Putamen (tissue), 1 donor: ENCODE results near the gene TBCC.
"Not testable (repeated sequence)": the region's sequence is repeated elsewhere in the genome, so short reads cannot be mapped to it uniquely, and the experiment has no call there.

ENCODE experiments used
- DNase-seq: peaks from one replicate; pipeline ENCODE4 v3.0.0-alpha.2; 2016; ENCODE audit warnings: low spot score

TBCC gene, protein sequence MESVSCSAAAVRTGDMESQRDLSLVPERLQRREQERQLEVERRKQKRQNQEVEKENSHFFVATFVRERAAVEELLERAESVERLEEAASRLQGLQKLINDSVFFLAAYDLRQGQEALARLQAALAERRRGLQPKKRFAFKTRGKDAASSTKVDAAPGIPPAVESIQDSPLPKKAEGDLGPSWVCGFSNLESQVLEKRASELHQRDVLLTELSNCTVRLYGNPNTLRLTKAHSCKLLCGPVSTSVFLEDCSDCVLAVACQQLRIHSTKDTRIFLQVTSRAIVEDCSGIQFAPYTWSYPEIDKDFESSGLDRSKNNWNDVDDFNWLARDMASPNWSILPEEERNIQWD

DNA sequence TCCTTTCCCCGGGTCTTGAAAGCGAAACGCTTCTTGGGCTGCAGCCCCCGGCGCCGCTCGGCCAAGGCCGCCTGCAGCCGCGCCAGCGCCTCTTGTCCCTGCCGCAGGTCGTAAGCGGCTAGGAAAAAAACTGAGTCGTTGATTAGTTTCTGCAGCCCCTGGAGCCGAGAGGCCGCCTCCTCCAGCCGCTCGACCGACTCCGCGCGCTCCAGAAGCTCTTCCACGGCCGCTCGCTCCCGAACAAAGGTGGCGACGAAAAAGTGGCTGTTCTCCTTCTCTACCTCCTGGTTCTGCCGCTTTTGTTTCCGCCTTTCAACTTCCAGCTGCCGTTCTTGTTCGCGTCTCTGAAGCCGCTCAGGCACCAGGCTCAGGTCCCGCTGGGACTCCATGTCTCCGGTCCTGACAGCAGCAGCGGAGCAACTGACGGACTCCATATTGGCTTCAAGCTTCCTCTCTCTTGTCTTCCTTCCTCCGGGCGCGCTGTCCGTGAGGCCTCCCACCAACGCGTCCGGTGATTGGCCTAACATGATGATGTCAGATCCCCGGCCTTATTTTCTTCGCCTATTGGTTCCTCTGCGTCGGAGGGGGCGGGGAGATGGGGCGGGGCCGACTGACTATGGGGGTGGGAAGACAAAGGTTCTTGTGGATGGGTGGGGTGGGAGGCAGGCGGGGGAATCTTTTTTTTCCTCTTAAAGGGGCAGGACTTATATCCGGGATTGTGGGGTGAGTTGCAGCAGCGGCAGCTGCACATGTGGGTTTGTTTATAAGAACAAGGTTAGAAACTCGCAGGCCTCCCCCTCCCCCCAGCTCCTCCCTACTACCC is at the start of gene TBCC:
TBCC (minus strand) TSS at position 464 of the 823 bp plus-strand sequence; CDS start at position 434, 30 bp downstream.
- peak; percentile 100 for DNase-seq

DNA sequence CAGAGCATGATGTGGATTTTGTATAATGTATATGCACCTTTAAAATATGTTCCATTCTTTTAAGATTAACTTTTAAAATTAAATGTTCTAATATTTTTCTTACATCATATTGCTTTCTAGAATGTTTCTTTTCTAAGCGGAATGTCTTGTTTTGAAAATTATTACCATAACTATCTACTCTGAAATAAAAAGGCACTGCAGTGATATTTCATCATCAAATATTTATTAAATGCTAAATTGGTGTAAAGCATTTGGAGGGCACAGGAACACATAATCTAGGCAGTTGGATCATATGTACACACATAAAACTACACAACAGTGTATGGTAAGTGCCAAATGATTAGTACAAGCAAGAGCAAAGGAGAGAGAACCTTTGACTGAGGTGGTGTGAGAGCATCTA is 49.7 kb upstream of the TBCC start:
- DNase-seq: no peak

DNA sequence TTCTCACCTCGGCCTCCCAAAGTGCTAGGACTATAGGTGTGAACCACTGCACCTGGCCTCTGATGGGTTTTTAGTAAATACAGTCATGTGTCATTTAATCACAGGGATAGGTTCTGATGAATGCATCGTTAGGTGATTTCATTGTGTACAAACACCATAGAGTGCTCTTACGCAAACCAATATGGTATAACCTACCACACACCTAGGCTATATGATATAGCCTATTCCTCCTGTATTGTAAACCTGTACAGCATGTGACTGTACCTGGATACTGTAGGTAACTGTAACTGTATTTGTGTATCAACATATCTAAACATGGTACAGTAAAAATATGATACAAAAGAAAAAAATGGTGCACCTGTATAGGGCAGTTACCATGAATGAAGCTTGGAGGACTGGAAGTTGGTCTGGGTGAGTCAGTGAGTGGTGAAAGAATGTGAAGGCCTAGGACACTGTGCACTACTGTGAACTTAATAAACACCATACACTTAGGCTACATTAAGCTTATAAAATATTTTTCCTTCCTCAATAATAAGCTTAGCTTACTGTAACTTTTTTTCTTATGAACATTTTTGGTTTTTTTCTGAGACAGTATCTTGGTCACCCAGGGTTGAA is 45.9 kb upstream of the TBCC start:
- no peak for DNase-seq

DNA sequence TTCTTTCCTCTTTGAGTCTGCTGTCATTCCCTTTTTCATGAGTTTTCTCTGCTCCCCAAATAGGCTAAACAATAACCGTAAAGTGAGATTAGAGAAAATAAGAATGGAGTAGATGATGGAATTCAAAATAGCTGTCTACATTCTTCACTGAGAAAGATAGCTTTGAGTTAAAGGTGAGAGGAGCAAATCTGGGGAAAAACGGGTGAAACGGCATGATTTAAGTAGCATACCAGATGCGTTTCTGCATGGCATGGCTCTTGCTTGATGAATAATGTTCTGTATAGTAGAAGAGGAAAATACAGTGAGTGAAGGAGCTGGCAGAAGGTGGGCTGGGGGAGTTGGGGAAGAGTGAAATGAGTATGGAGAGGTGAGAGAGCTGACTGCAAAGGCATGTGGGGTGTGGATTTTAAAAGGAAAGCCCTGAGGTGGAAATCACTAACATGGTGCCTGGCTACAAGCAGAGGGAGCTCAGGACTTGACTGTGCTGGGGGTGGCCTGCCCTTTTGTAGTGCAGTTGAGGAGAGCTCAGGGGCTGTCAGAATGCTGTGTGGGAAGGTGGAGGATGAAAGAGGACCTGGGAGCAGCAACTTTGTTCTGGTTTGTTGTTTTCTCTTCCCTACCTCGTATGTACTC is 44.8 kb upstream of the TBCC start:
- DNase-seq: no peak

DNA sequence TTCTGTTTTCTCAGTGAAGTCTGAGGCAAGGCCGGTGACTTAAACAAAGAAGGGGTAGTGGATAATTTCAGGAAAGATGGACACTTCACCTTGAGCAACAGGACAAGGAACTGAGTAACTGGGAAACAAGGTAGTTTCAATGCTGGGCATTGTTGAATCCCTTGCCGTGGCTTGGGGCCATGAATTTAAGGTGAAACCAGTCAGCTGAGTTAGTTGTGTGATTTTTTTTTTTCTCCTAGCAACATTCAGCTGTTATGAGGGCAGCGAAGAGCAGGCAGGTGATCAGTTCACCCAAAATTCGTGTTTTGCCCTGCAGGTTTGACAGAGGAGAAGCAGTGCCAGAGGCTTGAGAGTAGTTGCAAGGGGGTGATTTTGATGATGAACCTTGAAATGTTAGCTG is 42.8 kb upstream of the TBCC start:
- DNase-seq: no peak

DNA sequence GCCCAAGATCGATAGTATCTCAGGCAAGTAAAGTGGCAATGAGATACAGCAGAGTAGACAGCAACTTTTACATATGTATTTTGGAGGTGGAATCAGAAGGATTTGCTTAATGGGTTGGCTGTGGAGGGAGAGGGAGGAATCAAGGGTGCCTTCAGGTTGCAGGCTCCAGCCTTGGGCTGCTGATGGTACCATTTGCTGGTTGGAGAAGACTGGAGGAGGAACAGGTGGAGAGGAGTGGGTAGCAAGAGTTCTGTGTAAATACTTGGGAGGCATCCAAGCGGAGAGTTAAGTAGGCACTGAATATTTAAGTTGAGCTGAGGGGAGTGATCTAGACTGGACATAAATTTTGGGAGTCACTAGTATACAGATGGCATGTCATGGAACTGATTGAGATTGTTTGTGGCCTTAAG is 41.2 kb upstream of the TBCC start:
- no peak for DNase-seq

DNA sequence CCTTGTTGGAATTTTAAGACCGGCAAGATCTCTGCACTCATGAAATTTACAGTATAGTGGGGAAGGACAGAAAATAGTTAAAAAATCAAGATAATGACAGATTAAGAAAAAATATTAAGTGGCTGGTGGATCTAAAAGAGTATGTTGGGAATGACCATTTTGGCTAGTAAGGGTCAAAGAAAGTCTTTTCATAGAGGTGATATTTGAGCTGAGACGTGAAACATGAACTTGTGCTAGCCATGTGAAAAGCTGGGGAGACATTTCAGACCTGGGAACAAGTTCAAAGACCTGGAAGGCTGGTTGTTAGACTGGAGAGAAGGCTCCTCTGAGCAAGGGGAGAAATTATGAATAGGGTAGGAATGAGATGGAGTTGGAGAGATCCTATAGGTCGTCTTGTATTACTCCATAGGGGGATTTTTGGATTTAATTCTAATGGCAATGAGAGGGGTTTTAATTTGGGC is 40.7 kb upstream of the TBCC start:
- no peak for DNase-seq

DNA sequence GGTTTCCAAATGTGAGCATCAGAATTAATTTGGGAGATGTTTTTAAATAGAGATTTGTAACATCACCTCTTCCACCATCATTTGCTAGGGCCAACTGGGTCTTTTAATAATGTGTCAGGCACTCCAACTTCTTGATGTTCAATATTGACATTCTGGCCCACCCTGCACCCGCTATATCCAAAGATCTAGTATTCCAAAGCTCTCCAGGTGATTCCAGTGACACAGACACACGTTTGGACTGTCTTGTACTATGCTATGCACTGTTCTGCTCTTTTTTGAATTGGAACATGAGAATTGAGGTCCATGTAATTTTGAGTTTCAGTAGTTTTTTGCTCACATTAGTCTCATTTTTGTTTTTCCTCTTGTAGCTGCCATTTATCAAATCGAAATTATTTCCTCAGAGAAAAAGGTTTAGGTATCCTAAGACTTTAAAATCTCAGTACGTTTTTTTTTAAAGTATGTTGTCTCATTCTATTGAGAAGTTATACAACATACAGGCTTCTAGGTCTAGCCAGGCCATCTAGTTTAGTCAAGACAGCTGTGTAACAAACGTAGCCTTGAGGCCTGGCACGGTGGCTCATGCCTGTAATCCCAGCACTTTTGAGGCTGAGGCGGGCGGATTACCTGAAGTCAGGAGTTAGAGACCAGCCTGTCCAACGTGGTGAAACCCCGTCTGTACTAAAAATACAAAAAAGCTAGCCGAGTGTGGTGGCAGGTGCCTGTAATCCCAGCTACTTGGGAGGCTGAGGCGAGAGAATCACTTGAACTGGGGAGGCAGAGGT is 39.0 kb upstream of the TBCC start:
- no peak for DNase-seq

DNA sequence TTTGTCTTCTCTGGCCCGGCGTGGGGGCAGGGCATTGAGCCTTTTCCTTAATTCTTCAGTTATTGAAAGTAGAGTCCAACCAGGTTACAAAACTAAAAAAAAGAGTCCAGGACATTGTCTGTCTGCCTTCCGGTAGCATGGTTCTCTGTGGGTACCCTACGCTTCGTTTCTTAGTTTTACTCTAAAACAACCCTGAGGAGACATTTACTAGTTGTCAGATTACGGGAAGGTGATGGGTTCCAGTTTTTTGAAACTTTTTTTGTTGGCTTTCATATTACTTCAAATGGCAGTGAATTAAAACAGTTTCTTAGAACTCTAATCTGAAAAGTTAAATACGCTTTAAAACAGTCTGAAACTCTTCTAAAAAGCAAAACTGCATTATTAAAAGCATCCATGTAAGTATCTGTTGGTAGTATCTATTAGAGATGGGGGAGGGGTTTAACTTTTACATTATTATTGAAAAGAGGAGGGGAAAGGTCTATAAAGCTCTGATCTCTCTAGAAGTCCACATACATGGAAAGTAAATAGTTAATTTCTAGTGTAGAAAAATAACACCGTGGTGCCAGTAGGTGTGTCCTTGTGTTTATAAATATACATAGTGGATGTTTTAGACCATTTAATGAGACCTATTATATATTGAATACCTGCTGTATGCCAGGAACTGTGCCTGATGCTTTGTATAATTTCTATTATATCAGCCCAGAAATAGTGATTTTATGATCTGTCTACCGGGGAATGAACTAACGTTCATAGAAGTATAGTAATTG is 38.2 kb upstream of the TBCC start:
- DNase-seq: peak; percentile 61

DNA sequence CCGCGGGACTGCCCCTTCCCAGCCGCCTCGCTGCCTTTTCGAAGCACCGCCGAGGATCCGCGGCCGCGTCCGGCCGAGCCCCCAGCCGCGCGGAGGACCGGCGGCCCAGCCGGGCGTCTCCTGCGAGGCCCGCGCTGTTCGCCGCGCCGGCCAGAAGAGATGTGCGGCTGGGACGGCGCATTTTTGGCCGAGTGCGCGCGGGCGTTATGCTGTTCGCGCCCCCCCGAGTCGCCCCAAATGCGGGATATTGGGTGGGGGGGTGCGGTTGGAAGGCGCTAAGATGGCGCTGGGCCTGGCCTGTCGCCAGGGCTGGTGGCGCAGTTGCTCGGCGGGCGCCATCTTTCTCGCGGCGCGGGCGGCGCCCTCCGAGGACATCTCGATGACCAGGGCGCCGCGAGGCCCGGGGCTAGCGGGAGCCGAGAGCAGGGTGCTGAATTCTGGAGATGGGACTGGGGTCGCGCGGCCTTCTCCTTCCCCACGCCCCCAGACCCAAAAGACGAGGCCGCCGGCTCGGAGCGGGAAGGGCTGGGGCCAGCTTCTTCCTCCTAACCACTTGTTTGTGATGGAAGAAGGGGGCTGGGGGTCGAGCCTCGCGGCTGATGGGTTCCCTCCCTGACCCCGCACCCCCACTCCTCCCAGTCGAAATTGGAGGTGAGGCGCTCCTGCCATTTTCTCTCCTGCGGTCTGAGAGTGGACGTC is 37.4 kb upstream of the TBCC start:
- DNase-seq: peak; percentile 75

DNA sequence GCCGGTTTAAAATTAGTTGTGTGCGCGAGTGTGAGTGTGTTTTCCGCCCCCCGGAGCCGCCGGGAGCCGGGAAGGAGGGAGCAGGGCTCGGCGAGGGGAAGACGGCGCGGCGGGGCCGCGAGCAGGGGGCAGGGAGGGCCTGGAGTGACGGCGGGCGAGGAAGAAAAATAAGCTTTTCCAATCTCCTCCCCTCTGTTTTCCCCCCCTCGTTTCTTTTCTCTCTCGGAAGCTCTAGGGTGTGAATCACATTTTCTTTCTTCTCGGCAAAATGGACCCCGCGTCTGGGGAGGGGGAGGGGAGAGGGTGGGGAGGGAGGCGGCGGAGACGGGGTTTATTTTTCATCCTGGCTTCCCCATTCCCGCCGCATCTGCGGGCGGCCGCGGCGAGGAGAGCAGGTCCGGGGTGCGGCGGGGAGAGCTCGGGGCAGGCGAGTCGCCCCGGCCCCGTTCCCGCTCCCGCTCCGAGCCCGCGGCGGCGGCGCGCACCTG is 36.8 kb upstream of the TBCC start:
- peak; percentile 90 for DNase-seq

DNA sequence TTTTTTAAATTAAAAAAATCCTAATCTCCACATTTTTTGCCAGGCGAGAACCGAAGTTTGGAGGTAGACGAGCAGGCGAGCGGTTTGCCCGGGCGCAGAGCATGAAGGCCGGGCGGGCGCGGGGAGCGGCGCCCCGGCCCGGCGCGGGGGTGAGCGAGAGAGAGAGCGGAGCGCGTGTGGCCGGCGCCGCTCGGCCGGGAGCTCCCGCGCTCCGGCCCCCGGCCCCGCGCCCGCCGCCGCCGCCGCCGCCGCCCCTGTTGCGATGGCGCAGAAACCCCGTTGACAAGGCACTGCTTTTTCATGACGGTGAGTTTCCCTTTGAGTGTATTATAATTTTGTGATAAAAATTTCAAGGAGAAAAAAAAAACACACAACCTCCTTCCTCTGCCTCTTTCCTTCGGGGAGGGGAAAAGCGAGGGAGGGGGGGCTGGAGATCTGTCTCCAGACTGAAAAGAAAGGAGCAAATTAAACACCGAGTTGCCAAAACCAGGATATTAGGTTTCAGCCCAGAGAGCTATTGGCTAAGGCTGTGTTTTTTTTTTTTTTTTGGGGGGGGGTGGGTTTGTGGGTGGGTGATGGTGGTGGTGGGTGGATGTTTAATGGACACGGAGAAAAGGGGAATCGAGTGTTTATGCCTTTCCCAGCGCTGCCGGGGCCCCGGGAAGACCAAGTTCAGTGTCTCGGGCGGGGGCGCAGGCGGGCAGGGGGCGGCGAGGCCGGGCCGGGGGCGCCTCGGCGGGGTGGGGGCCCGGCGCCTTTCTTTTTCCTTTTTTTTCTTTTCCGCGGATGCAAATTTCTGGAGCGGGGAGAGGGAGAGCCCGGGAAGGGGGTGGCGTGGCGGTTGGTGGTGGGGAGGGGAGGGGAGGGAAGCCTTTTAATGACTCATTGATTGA is 36.1 kb upstream of the TBCC start, which contains the start of gene BICRAL:
BICRAL (plus strand) TSS at position 257 of the 893 bp plus-strand sequence. CDS start 39,971 bp downstream, outside the sequence.
- peak; percentile 65 for DNase-seq

DNA sequence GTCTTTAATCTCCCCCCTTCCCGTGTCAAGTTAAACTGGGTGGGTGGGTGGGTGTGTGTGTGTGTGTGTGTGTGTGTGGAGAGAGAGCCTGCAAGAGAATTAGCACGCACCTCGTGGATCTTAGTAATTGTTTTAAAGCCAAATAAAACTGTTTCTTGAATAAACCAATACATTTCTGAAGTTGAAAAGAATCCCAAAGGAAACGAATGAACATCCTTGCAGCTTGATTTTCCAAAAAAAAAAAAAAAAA is 35.6 kb upstream of the TBCC start:
- DNase-seq: no peak

DNA sequence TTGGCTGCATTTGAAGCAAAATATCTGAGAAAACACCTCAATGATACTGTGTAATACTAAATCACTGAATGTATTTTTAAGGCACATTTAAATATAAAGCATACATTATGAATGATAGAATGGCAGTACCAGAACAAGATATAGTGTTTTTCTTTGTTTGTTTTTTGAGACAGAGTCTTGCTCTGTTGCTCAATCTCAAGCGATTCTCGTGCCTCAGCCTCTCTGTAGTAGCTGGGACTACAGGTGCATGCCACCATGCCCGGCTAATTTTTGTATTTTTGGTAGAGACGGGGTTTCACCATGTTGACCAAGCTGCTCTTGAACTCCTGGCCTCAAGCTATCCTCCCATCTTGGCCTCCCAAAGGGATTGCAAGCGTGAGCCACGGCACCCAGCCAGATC is 33.6 kb upstream of the TBCC start:
- no peak for DNase-seq

DNA sequence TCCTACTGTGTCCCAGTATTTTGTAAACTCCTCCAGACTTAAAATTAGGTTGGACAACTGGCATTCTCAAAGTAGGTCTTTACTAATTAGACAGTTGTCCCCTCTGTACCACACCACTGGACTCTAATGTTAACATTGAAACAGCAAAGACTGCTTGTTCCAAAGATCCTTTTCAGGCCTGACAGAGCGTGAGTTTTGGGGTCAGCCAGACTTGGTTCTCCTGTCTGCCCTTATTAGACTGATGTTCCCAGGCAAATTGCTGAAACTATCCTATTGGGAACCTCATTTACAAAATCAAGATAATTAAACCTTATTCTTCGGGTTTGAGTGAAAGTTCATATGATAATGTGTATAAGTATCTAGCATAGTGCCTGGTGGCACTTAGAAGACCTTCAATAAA is 32.2 kb upstream of the TBCC start:
- DNase-seq: no peak

DNA sequence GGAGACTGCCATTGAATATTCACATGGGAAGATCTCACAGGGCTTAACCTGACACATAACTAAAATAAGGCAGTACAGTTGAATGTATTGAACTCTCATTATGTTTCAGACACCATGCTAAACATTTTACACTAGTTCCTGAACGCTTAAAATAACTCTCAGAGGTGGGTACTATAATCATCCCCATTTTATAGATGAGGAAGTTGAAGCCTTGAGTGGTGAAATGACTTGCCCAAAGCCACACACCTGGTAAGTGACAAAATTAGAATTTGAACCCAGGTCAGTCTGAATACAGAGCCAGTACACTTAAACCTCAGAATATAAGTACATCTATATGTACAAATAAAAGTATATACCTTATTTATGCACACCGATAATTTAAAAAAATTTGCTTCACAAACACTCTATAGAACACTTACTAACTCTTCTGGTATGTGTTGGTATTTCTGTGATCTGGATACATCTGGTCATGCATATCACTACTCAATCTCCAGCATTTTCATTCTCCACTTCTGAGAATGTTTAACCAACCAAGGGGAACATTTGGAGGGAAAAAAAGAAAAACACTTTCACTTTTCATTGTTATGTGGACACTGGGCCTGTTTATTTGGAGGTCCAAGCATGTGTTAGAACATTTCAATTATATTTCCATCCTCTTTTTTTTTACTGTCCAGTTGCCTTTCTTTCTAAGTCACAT is 31.4 kb upstream of the TBCC start:
- no peak for DNase-seq

DNA sequence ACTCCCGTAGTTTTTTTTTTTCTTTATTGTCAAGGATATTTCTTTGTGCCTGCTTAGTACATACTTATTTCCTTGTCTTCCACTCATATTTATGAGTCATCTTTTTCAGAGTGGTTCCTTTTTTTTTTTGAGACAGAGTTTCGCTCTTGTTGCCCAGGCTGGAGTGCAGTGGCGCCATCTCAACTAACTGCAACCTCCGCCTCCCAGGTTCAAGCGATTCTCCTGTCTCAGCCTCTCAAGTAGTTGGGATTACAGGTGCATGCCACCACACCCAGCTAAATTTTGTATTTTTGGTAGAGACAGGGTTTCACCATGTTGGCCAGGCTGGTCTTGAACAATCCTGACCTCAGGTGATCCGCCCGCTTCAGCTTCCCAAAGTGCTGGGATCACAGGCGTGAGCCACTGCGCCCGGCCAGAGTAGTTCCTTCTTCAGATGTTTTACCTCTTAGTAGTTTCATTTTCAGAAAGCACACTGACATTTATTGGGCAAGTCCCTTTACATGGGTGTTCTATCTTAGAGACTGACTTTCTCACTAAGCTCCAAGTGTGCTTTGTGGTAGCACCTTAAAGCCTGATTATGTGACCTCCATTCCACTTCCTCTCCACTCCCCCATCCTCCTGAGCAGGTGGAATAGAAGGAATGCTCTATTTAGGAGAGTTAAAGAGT is 29.1 kb upstream of the TBCC start:
- not testable (repeated sequence) for DNase-seq

DNA sequence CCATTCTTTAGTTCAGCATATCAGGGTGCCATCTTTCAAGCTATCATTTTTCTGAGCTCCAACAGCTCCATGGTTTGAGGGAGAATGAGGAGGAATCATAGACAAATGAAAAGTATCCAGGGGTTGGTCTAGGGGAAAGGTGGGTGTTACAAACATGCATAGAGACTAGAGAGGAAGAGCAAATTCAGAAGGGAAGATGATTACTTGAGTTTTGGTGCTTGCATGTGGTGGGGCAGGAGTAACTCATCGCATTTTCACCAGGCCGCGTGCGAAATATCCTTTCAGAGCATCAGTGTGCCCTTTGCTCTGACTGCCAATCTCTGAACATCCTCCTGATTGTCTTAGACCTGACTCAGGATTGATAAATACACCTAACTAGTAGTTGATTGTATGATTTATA is 28.3 kb upstream of the TBCC start:
- no peak for DNase-seq
